Measurements from ENCODE around the gene PXDN.

Gene PXDN

GRCh38 chr2:1659951-1660565 lies 84.3 kb downstream of the PXDN start:
- DNase-seq: no peak

GRCh38 chr2:1658394-1659151 lies 85.7 kb downstream of the PXDN start:
- DNase-seq: no peak

GRCh38 chr2:1656961-1657841 lies 87.1 kb downstream of the PXDN start:
- DNase-seq: no peak

GRCh38 chr2:1656326-1656960 lies 87.9 kb downstream of the PXDN start:
- DNase-seq: no peak

- no peak for DNase-seq
Measured at GRCh38 chr2:1655461-1655860, 88.9 kb downstream of the PXDN start.

GRCh38 chr2:1654696-1655374 lies 89.5 kb downstream of the PXDN start:
- DNase-seq: no peak

- no peak for DNase-seq
Measured at GRCh38 chr2:1653956-1654695, 90.2 kb downstream of the PXDN start.

GRCh38 chr2:1652034-1652790 lies 92.1 kb downstream of the PXDN start:
- no peak for DNase-seq

GRCh38 chr2:1651121-1652033 lies 92.9 kb downstream of the PXDN start:
- DNase-seq: no peak

GRCh38 chr2:1650085-1650872 lies 94.0 kb downstream of the PXDN start:
- no peak for DNase-seq

- no peak for DNase-seq
Measured at GRCh38 chr2:1649103-1650084, 94.9 kb downstream of the PXDN start.

- no peak for DNase-seq
Measured at GRCh38 chr2:1648241-1649102, 95.8 kb downstream of the PXDN start.

GRCh38 chr2:1647417-1648240 lies 96.7 kb downstream of the PXDN start:
- no peak for DNase-seq

- DNase-seq: no peak
Measured at GRCh38 chr2:1645761-1646476, 98.4 kb downstream of the PXDN start.

- no peak for DNase-seq
Measured at GRCh38 chr2:1644427-1644826, 99.9 kb downstream of the PXDN start.

Measured in NCI-H1930 (cell line).